RKO (cell line): ENCODE results near the gene ABAT.

Experiments
- DNase-seq: peaks from one replicate; pipeline ENCODE4 v3.0.0-alpha.2; 2016; ENCODE audit warnings: low spot score

ABAT gene

GRCh38 chr16:8674413-8675022 lies at the start of gene ABAT:
Gene ABAT, plus strand, starts transcription at chr16:8674617. Its CDS starts 61,123 bp downstream, at chr16:8735740.
- peak; percentile 85 for DNase-seq

DNA sequence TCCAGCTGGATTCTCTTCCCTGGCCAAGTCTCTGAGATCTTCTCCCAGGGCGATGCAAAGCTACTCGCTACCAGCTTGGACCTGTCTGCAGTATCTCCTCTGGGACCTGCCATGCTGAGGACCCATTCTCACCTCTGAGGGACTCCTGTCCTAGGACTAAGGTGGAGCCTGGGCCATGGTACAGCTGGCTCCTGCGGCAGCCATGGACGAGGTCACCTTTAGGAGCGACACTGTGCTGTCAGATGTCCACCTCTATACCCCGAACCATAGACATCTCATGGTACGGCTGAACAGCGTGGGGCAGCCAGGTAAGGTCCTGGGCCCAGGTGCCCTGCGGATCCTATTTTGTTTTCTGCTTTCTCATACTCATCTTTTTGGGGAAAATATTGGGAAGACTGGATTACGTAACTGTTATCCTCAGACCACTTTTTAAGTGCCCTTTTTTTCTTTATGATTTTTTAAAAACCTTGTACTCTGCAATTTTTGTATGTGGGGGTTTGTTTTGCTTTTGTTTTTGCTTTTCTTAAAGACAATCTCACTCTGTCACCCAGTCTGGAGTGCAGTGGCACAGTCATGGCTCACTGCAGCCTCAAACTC lies 48.8 kb upstream of the ABAT start:
- no peak for DNase-seq

DNA sequence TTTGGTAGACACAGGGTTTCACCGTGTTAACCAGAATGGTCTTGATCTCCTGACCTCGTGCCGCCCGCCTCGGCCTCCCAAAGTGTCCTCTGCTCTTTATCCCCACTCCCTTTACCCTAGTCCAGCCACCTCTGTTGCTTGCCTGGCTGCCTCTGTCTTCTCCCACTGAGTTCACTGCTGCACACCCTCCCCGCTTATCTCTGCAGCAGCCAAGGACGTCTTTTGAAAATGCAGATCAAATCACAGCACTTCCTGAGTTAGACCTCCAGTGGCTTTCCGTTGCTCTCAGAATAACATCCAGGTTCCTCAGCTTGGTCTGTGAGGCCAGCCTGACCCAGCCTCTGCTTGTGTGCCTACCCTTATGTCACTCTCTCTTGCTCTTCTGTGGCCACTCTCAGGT lies 47.5 kb upstream of the ABAT start:
- no peak for DNase-seq

- DNase-seq = no peak
Measured at GRCh38 chr16:8627456-8627855, 47.0 kb upstream of the ABAT start.

- DNase-seq = no peak
Measured at GRCh38 chr16:8628981-8629725, 45.3 kb upstream of the ABAT start.

DNA sequence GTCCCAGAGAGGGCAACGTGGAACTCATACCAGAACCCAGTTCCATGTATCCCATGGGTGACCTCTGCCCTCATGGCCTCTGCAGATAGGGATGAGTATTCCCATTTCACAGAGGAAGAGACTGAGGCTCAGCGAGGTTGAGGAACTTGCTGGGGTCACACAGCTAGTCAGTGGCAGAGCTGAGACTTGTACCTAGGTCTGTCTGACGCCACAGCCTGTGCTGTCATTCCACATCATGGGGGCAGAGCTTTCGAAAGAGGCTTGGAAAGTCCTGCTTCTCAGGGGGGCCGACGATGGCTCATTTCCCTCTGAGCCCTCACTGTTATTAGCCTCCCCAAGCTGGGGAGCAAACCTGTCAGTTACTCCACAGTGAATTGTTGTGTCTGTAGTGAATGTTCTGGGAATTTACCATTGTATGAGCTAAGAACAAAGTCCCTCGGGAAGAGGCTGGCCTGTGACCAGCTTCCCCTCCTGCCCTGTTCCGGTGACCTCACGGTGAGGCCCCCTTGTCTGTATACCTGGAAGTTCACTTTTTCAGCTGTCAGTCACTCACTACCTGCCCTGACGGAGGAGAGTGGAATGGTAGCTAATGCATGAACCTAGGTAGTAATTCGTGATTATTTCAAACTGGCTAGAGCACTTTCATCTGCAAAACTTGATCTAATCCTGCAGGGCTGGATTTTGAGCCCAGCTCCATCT lies 44.0 kb upstream of the ABAT start:
- DNase-seq = no peak

GRCh38 chr16:8631373-8631772 lies 43.0 kb upstream of the ABAT start:
- no peak for DNase-seq

- DNase-seq = no peak
Measured at GRCh38 chr16:8631818-8632465, 42.5 kb upstream of the ABAT start.

GRCh38 chr16:8632675-8633182 lies 41.7 kb upstream of the ABAT start:
- DNase-seq = no peak

- peak; percentile 31 for DNase-seq
Measured at GRCh38 chr16:8634991-8635736, 39.3 kb upstream of the ABAT start.

- no peak for DNase-seq
Measured at GRCh38 chr16:8639694-8640093, 34.7 kb upstream of the ABAT start.

GRCh38 chr16:8641671-8642070 lies 32.7 kb upstream of the ABAT start:
- no peak for DNase-seq

DNA sequence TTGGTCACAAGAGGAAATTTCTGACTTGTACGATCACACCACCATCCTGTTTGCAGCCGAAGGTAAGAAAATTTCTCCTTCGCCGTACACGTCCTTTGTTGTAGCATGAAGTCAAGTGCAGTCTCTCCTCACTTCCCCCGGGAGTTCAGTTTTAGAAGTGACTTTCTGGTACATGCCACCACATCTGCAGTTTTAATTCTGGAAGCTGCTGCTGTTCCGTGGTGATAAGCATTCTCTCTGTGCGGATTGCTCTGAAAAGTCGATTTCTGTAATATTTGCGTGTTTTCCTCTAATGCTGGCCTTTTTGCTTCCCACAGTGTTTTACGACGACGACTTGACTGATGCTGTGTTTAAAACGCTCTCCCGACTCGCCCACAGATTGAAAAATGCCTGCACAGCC lies 32.3 kb upstream of the ABAT start:
- DNase-seq = no peak

GRCh38 chr16:8644211-8645140 lies 29.9 kb upstream of the ABAT start:
- DNase-seq = no peak

- DNase-seq = no peak
Measured at GRCh38 chr16:8645141-8645521, 29.3 kb upstream of the ABAT start.

DNA sequence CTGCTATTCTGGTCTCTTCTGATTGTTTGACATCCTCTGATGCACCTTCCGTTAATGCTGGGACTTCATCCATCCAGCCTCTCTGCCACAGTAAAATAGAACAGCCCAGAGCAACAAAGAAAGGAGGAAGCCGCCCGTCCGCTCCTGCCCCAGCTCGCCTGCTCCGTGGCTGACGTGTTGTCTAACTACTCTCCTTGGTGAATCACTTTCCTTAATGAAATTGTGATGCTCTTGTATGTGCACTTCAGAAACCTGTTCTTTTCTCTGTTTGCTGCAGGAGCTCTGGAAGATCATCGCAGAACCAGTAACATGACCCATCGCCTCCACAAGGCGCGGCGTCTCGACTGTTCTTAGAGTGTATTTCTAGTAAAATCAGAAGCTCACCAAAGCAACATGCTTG lies 28.6 kb upstream of the ABAT start:
- no peak for DNase-seq

GRCh38 chr16:8646326-8647053 lies 27.9 kb upstream of the ABAT start:
- DNase-seq = no peak

DNA sequence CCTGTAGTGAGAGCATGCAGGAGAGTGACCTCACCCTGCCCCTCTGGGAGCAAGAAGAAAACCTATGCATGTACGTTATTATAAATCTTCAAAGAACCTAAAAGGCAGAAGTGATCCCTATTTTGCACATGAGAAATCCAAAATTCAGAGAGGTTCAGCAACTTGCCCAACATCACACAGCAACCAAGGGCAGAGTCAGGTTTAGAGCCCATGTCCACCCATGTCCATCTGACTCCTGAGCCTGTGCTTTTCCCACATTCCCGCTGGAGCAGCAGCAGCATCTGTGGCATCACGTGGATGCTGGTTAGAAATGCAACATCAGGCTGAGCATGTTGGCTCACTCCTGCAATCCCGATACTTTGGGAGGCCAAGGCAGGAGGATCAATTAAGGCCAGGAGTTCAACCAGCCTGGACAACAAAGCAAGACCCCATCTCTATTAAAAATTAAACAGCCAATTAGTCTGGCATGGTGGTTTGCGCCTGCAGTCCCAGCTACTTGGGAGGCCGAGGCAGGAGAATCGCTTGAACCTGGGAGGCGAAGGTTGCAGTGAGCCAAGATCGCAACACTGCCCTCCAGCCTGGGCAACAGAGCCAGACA lies 26.6 kb upstream of the ABAT start:
- no peak for DNase-seq

GRCh38 chr16:8648877-8649276 lies 25.5 kb upstream of the ABAT start:
- no peak for DNase-seq
